SK-N-SH (cell line): ENCODE measurements around the gene ANKRD2.
A peak's percentile ranks its signal among the peaks of the same experiment; 100 is the strongest.

Experiments used
- CTCF ChIP-seq: fragments of 200-600 bp; sonication (generic); IDR thresholded peaks from 2 replicates; pipeline ENCODE4 v1.6.1; 2017; ENCODE audit warnings: antibody characterized with exemption, mild to moderate bottlenecking, moderate library complexity
- EP300 ChIP-seq, 2 experiments: IDR thresholded peaks; 2 replicates each; pipeline versions ENCODE4 v1.4.0 to v1.6.1; 2012; ENCODE audit warnings: borderline replicate concordance in 1 of 2, low read depth in 1 of 2, low read length in 1 of 2
- GABPA ChIP-seq: IDR thresholded peaks from 2 replicates; pipeline ENCODE4 v1.4.0; 2012; ENCODE audit warnings: low read depth, mild to moderate bottlenecking
- GATA2 ChIP-seq: sonication (generic); formaldehyde crosslinking; IDR thresholded peaks from 2 replicates; pipeline ENCODE4 v1.5.0; 2020; ENCODE audit warnings: mild to moderate bottlenecking, missing genetic modification reagents
- POLR2AphosphoS5 ChIP-seq: IDR thresholded peaks from 2 replicates; pipeline ENCODE4 v1.6.1; 2012; ENCODE audit warnings: low read depth, low read length
- SIN3A ChIP-seq: IDR thresholded peaks from 2 replicates; pipeline ENCODE4 v1.6.1; 2012; ENCODE audit warnings: low read depth, mild to moderate bottlenecking, low read length, moderate library complexity, borderline replicate concordance
- SMC3 ChIP-seq: IDR thresholded peaks from 2 replicates; pipeline ENCODE4 v1.6.1; 2012; ENCODE audit warnings: low read depth, low read length, improper control_type of control experiment
- TF ChIP-seq, protein P1 (sequence below): IDR thresholded peaks from 2 replicates; pipeline ENCODE4 v1.4.0; 2012; ENCODE audit warnings: low read depth

DNA sequence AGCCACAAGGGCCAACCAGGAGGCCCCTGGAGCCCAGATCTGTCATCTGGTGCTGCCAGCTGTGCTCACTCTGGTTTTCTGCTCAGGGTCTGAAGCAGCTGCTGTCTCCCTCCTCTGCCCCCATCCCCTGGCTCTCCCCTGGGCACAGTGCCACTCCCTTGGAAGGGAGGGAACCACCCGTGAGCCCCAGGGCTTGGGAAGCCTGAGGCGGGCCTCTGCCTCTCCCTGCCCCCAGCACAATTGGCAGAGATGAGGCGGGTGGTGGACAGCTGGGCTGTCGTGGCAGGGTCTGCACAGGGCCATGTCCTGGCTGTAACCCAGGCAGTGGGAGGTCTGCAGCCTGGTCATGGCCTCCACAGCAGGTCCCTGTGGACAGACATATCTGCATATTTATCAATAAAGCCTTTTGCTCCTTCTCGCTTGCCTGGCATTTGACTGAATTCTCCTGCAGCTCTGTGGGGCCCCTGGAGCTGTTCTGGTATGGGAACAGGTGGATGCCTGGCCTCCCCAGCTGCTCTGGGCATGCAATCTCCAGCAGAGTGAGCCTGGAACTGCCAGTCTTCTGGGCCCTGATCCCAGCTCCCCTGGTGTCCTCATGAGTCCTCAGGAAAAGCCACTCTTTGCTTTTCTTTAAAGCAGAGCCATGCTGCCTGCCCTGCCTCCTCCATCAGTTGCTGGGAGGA, 1.6 kb upstream of the ANKRD2 start:
- no peak for TF ChIP-seq SMC3
- TF ChIP-seq POLR2AphosphoS5, result no peak
- no peak for TF ChIP-seq CTCF
- TF ChIP-seq EP300 (IDR thresholded peaks at IDR 0.05; ENCODE audit: borderline replicate concordance in 1 of 2, low read depth in 1 of 2, low read length in 1 of 2), result peak in 1 of 2 experiments; percentile 24; a peak in 1 of 4 replicates
- peak; percentile 71 for TF ChIP-seq GATA2 (CRISPR knock-in tag)
- TF ChIP-seq GABPA, result no peak
- no peak for TF ChIP-seq SIN3A
- TF ChIP-seq, protein P1, sequence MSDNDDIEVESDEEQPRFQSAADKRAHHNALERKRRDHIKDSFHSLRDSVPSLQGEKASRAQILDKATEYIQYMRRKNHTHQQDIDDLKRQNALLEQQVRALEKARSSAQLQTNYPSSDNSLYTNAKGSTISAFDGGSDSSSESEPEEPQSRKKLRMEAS, result no peak
